Kidney (tissue), 14 donors: Measurements from ENCODE around the gene ACER1. TPM values are rescaled to one million over a fixed set of nuclear protein-coding genes. Genes with fewer than 3 reads are reported as not detected.
A peak's percentile ranks its signal among the peaks of the same experiment; 100 is the strongest.
"Not testable (repeated sequence)": the region's sequence is repeated elsewhere in the genome, so short reads cannot be mapped to it uniquely, and the experiment has no call there.

Source experiments
- DNase-seq, 5 donors: peaks; one replicate each; pipeline ENCODE4 v3.0.0-alpha.2; 2013 to 2020
- FAIRE-seq: peaks from 2 replicates; lab custom pipeline; 2012; peaks lifted over from hg19 to GRCh38; lab: Jason Lieb, UNC
- H3K27ac ChIP-seq, 2 donors: one replicate each; pipeline ENCODE4 v1.7.0; 2013; ENCODE audit warnings: low read depth in 2 of 2, low read length in 2 of 2, inconsistent platforms in 1 of 2
- H3K27me3 ChIP-seq: one replicate; pipeline ENCODE4 v1.7.1; 2013; ENCODE audit warnings: low read length, inconsistent platforms; ENCODE audit not compliant: control insufficient read depth, insufficient read depth
- H3K36me3 ChIP-seq, 3 donors: one replicate each; pipeline versions ENCODE4 v1.7.0 to v1.7.1; 2013; ENCODE audit warnings: low read length in 3 of 3, control low read depth in 1 of 3, inconsistent platforms in 1 of 3; ENCODE audit not compliant: insufficient read depth in 3 of 3, control insufficient read depth in 2 of 3
- H3K4me1 ChIP-seq, 3 donors: one replicate each; pipeline versions ENCODE4 v1.7.0 to v1.7.1; 2013; ENCODE audit warnings: low read length in 3 of 3, inconsistent platforms in 1 of 3, low read depth in 1 of 3; ENCODE audit not compliant: control insufficient read depth in 2 of 3, insufficient read depth in 2 of 3
- H3K4me3 ChIP-seq, 3 donors: one replicate each; pipeline versions ENCODE4 v1.7.0 to v1.8.1; 2013; ENCODE audit warnings: low read length in 3 of 3, control low read depth in 1 of 3, inconsistent platforms in 1 of 3
- H3K9ac ChIP-seq, 3 donors: one replicate each; pipeline versions ENCODE4 v1.7.0 to v1.7.1; 2013; ENCODE audit warnings: low read length in 3 of 3, control low read depth in 1 of 3, inconsistent platforms in 1 of 3
- H3K9me3 ChIP-seq, 3 donors: one replicate each; pipeline versions ENCODE4 v1.7.0 to v1.7.1; 2013; ENCODE audit warnings: low read length in 3 of 3, control low read depth in 1 of 3, inconsistent platforms in 1 of 3; ENCODE audit not compliant: control insufficient read depth in 2 of 3, insufficient read depth in 1 of 3
- CTCF ChIP-seq: IDR thresholded peaks from 3 replicates; pipeline ENCODE4 v1.5.1; 2012; ENCODE audit warnings: mild to moderate bottlenecking, moderate library complexity, borderline replicate concordance; ENCODE audit not compliant: insufficient read depth; ENCODE audit errors: extremely low read depth
- intact Hi-C: fragments of 100-400 bp; cut with DNase I; formaldehyde crosslinking; loops from one replicate; pipeline ENCODE4 v1.11.1; 2022
- polyA plus RNA-seq: library from polyadenylated mRNA; stranded (reverse); fragments of 350-450 nt; fragmentation: Illumina TruSeq; extraction: RNeasy Lipid Tissue Mini Kit (QIAGEN cat#74804); gene quantifications from one replicate; pipeline ENCODE4 v1.2.3, GENCODE V29; 2014; ENCODE audit warnings: low read depth, low replicate concordance; ENCODE audit not compliant: insufficient read depth
- total RNA-seq: library from RNA; stranded (reverse); fragmentation: NEBNext Ultra II Directional; extraction: Animal tissue kit (Norgen Biotek cat#: 25700); gene quantifications from one replicate; pipeline ENCODE4 v1.2.1, GENCODE V29; 2021
- donor health status: control.
- donor health status: control.
- donor health status: control.
- donor health status: control.
- donor health status: control.
- donor health status: DM: yes; HTN: yes; CAD: no.
- donor health status: Normal renal cell carcinoma (clear cell type).

The ACER1 gene
- total and polyA plus RNA-seq, 2 donors from 2014 or later, result not detected

- intact Hi-C loops, result no loop called here
- H3K4me3 ChIP-seq, result no peak overlapping the region
- H3K36me3 ChIP-seq, result no peaks in the 10 kb centered on the region
- H3K4me1 ChIP-seq, result no peaks in the 10 kb centered on the region
- no peaks in the 10 kb centered on the region for H3K9me3 ChIP-seq
- no peak for TF ChIP-seq CTCF
- FAIRE-seq, result no peak
- no peaks in the 10 kb centered on the region for H3K27me3 ChIP-seq
- no peak overlapping the region for H3K27ac ChIP-seq
- no peak overlapping the region for H3K9ac ChIP-seq
- peak in 1 of 5 donors; percentile 16 for DNase-seq
Observed at GRCh38 chr19:6352381-6353165, 19.2 kb upstream of the ACER1 start.

GRCh38 chr19:6350688-6351087 is 17.3 kb upstream of the ACER1 start:
- no peak for FAIRE-seq
- intact Hi-C loops, result no loop called here
- no peaks in the 10 kb centered on the region for H3K27me3 ChIP-seq
- no peak overlapping the region for H3K27ac ChIP-seq
- TF ChIP-seq CTCF, result no peak
- H3K36me3 ChIP-seq, result no peaks in the 10 kb centered on the region
- H3K4me3 ChIP-seq, result no peak overlapping the region
- no peaks in the 10 kb centered on the region for H3K9me3 ChIP-seq
- no peaks in the 10 kb centered on the region for H3K4me1 ChIP-seq
- no peak overlapping the region for H3K9ac ChIP-seq
- DNase-seq, result no peak

- DNase-seq, H3K4me3 ChIP-seq, FAIRE-seq, H3K9me3 ChIP-seq, H3K36me3 ChIP-seq, intact Hi-C loops, H3K27ac ChIP-seq, H3K4me1 ChIP-seq, H3K27me3 ChIP-seq, H3K9ac ChIP-seq: not testable (repeated sequence)
Observed at GRCh38 chr19:6349271-6349670, 15.9 kb upstream of the ACER1 start.

GRCh38 chr19:6343462-6343861 is 10.1 kb upstream of the ACER1 start:
- FAIRE-seq (no peak), DNase-seq (no peak)
- intact Hi-C loops, result no loop called here
- no peaks in the 10 kb centered on the region for H3K27me3 ChIP-seq
- no peak overlapping the region for H3K4me3 ChIP-seq
- no peak overlapping the region for H3K27ac ChIP-seq
- no peak overlapping the region for H3K9ac ChIP-seq
- no peaks in the 10 kb centered on the region for H3K36me3 ChIP-seq
- no peaks in the 10 kb centered on the region for H3K4me1 ChIP-seq
- no peaks in the 10 kb centered on the region for H3K9me3 ChIP-seq
- TF ChIP-seq CTCF, result no peak
